H1 (cell line): Measurements from ENCODE around the gene ZNF665. TPM values are rescaled to one million over a fixed set of nuclear protein-coding genes. Genes with fewer than 3 reads are reported as not detected.

ENCODE experiments used
- BRCA1 ChIP-seq: IDR thresholded peaks from 2 replicates; pipeline ENCODE4 v1.6.1; 2012; ENCODE audit warnings: low read depth, low read length, improper control_type of control experiment
- CBX5 ChIP-seq: fragments of 300-800, 300-1000 bp; sonication (generic); IDR thresholded peaks from 2 replicates; pipeline ENCODE4 v1.7.1; 2016; ENCODE audit warnings: antibody characterized with exemption, low read length, low read depth
- EP300 ChIP-seq, 2 experiments: IDR thresholded peaks; 1 replicate in 1 of 2; 2 replicates in 1 of 2; pipeline ENCODE4 v1.6.1; 2011 to 2012; ENCODE audit warnings: low read depth in 2 of 2, low read length in 2 of 2, mild to moderate bottlenecking in 2 of 2, borderline replicate concordance in 1 of 2, inconsistent platforms in 1 of 2, moderate library complexity in 1 of 2
- RNF2 ChIP-seq: fragments of 200-900, 300-1000 bp; sonication (generic); IDR thresholded peaks from 2 replicates; pipeline ENCODE4 v1.7.1; 2016; ENCODE audit warnings: borderline replicate concordance, low read depth, mild to moderate bottlenecking, antibody characterized with exemption, low read length; ENCODE audit not compliant: poor library complexity, severe bottlenecking; ENCODE audit errors: missing control alignments
- SUZ12 ChIP-seq: fragments of 200-600 bp; sonication (generic); IDR thresholded peaks from 2 replicates; pipeline ENCODE4 v1.6.1; 2012; ENCODE audit warnings: mild to moderate bottlenecking, inconsistent platforms, low read length, moderate library complexity, mixed read lengths
- polyA plus RNA-seq, 7 experiments: library from polyadenylated mRNA; depleted of rRNA in 3 of 7; stranded (reverse) in 5 of 7; unstranded in 2 of 7; fragments of >200 nt in 5 of 7; fragments of 200-250 nt in 2 of 7; gene quantifications; 1 replicate in 5 of 7; 2 replicates in 1 of 7; 4 replicates in 1 of 7; pipeline versions ENCODE4 v1.2.1 to v1.2.3, GENCODE V29; 2011 to 2013; ENCODE audit warnings: missing spikeins in 2 of 7, mixed read lengths in 2 of 7
- total RNA-seq: library from RNA; stranded (reverse); fragmentation: NEBNext Ultra II Directional; extraction: Animal tissue kit (Norgen Biotek cat#: 25700); gene quantifications from 2 replicates; pipeline ENCODE4 v1.2.1, GENCODE V29; 2021

ZNF665 gene
- total and polyA plus RNA-seq, 2 of the 8 experiments (the other 6 are each of a cell fraction or from before 2014, with no cell fraction given) = 2.4 to 6.4 TPM

GRCh38 chr19:53172889-53173288 lies 20.3 kb downstream of the ZNF665 start (continued):
- no peak for TF ChIP-seq RNF2
- TF ChIP-seq SUZ12 = no peak
- TF ChIP-seq EP300 (IDR thresholded peaks at IDR 0.05; ENCODE audit: borderline replicate concordance in 1 of 2, low read depth in 2 of 2, low read length in 2 of 2) = no peak
- no peak for TF ChIP-seq CBX5
- TF ChIP-seq BRCA1 = no peak
- TF ChIP-seq, all 59 proteins: peak for 0
